IgD-negative memory B cell (primary cell): ENCODE results near the gene TARM1. TPM values are rescaled to one million over a fixed set of nuclear protein-coding genes. Genes with fewer than 3 reads are reported as not detected.
"Not testable (repeated sequence)": the region's sequence is repeated elsewhere in the genome, so short reads cannot be mapped to it uniquely, and the experiment has no call there.

Experiments
- H3K27ac Mint-ChIP-seq, 3 donors: one replicate each; pipeline ENCODE4 v1.8.0; 2020 to 2022; ENCODE audit warnings: mild to moderate bottlenecking in 3 of 3, mixed read lengths in 3 of 3, moderate library complexity in 1 of 3
- H3K27me3 Mint-ChIP-seq: one replicate; pipeline ENCODE4 v1.8.0; 2021; ENCODE audit warnings: mixed read lengths
- H3K36me3 Mint-ChIP-seq: one replicate; pipeline ENCODE4 v1.8.0; 2020; ENCODE audit warnings: mild to moderate bottlenecking, mixed read lengths
- H3K4me1 Mint-ChIP-seq, 3 donors: one replicate each; pipeline ENCODE4 v1.8.0; 2020 to 2022; ENCODE audit warnings: mixed read lengths in 3 of 3, mild to moderate bottlenecking in 1 of 3
- H3K4me3 Mint-ChIP-seq, 4 donors: one replicate each; pipeline ENCODE4 v1.8.0; 2020 to 2022; ENCODE audit warnings: mild to moderate bottlenecking in 4 of 4, mixed read lengths in 4 of 4, moderate library complexity in 3 of 4
- H3K9me3 Mint-ChIP-seq, 3 donors: one replicate each; pipeline ENCODE4 v1.8.0; 2020 to 2021; ENCODE audit warnings: mixed read lengths in 3 of 3, mild to moderate bottlenecking in 1 of 3
- polyA plus RNA-seq: library from polyadenylated mRNA; unstranded; fragments of 300-500 nt; fragmentation: Illumina TruSeq; gene quantifications from one replicate; pipeline ENCODE4 v1.2.3, GENCODE V29; 2021

The TARM1 gene
- polyA plus RNA-seq, 1 donor from 2014 or later: not detected

DNA sequence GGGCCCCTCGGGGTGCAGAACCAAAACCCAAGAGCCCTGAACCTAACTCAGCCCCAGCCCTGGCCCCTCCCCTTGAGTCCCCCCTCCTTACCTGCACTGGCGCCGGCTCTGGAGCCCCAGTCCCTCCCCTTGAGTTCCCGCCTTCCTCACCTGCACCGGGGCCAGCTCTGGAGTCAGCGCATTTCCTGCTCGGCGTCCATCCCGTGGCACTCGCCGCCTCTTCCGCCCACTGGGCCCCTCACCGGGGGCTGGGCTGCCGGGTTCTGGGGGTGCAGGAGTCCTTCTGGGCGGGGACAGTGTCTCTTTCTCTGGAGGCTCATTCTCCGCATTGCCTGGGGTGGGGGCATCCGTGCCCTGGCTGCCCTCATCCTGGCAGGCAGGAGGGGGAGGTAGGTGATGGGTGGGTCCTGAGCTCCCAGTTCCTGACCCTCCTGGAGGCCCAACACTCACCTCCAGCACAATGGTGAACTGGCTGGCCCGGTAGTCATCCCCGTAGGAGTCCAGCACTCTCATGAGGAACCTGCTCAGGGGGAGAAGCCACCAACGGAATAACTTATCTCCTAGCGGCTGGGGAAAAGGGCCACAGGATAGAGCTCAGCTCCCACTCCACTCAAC lies 26.8 kb upstream of the TARM1 start:
- no peaks in the 10 kb centered on the region for H3K9me3 Mint-ChIP-seq
- peaks cover 0 to 10% (median 7%) of the 10 kb centered on the region in 3 donors for H3K4me1 Mint-ChIP-seq
- H3K4me3 Mint-ChIP-seq: peak overlapping the region in 1 of 4 donors; percentile 23
- no peaks in the 10 kb centered on the region for H3K27me3 Mint-ChIP-seq
- peaks cover 6% of the 10 kb centered on the region for H3K36me3 Mint-ChIP-seq
- H3K27ac Mint-ChIP-seq: peak overlapping the region in 1 of 3 donors; percentile 35

DNA sequence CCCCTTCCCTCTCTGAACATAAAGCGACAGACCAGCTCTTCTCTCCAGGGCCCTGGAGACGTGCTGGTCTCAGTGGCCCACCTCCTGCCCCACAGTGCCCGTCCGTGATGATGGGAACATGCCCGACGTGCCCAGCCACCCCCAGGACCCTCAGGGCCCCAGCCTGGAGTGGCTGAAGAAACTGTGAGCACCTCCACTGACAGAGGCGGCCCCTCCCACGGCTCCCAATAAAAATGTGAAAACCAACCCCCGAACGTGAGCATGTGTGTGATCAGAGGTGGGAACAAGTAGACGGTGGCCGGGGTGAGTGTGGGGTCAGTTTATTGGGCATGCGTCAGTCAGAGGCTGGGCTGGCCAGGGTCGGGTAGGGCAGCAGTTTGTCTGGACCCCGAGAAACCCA lies 25.6 kb upstream of the TARM1 start:
- Mint-ChIP-seq H3K27ac (peak overlapping the region in 2 of 3 donors; percentile 43 to 77), H3K4me3 (peak overlapping the region in 1 of 4 donors; percentile 78), H3K4me1 (peaks cover 5 to 15% (median 11%) of the 10 kb centered on the region in 3 donors), H3K36me3 (peaks cover 6% of the 10 kb centered on the region), H3K27me3 (peaks cover 3% of the 10 kb centered on the region), H3K9me3 (no peaks in the 10 kb centered on the region)

DNA sequence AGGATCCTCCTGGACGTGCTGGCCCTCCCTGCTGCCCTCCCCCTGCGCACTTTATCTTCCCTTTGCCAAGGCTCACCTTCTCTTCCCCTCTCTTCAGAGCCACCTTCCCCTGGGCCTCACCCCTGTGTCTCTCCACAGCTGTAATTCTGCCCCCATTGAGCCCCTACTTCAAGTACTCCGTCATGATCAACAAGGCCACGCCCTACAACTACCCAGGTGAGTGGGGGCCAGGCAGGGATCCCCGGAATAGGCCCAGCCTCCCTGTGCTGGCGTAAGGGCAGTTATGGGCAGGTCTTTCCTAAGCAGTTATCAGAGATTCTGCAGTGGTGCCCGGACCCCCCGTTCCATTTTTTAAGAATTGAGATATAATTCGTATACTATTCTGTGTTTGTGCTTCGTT lies 24.6 kb upstream of the TARM1 start:
- peak overlapping the region in 1 of 3 donors; percentile 31 for H3K27ac Mint-ChIP-seq
- H3K9me3 Mint-ChIP-seq: no peaks in the 10 kb centered on the region

DNA sequence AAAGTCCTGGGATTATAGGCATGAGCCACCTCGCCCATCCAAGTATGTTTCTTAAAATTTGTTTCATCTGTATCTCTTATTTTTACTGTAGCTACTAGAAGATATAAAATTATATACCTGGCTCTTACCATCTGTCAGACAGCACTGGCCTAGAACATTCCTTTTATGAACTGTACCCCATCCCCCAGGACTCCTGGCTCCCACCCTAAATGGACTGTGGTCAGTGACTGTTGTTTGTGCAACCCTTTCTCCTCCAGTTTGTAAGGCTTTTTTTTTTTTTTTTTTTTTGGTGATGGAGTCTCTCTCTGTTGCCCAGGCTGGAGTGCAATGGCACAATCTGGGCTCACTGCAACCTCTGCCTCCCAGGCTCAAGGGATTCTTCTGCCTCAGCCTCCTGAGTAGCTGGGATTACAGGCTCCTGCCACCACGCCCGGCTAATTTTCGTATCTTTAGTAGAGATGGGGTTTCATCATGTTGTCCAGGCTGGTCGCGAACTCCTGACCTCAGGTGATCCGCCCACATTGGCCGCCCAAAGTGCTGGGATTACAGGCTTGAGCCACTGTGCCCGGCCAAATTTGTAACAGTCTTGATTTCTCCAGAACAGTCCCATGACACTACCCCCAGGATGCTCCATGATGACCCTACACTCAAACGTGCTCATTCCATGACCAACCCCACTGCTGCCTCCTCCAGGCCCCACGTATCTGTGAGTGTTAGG lies 24.0 kb upstream of the TARM1 start:
- H3K4me1 Mint-ChIP-seq: peaks cover 9 to 14% (median 11%) of the 10 kb centered on the region in 3 donors
- H3K9me3 Mint-ChIP-seq: no peaks in the 10 kb centered on the region
- H3K36me3 Mint-ChIP-seq: peaks cover 4% of the 10 kb centered on the region
- peak overlapping the region in 2 of 3 donors; percentile 21 to 31 for H3K27ac Mint-ChIP-seq
- H3K27me3 Mint-ChIP-seq: peaks cover 3% of the 10 kb centered on the region
- peak overlapping the region in 3 of 4 donors; percentile 37 to 82 (median 78) for H3K4me3 Mint-ChIP-seq

More for the DNA sequence above, 24.6 kb upstream of the TARM1 start:
- H3K27me3 Mint-ChIP-seq: peaks cover 3% of the 10 kb centered on the region
- H3K4me1 Mint-ChIP-seq: peaks cover 9 to 14% (median 11%) of the 10 kb centered on the region in 3 donors
- peaks cover 4% of the 10 kb centered on the region for H3K36me3 Mint-ChIP-seq
- peak overlapping the region in 1 of 4 donors; percentile 78 for H3K4me3 Mint-ChIP-seq

DNA sequence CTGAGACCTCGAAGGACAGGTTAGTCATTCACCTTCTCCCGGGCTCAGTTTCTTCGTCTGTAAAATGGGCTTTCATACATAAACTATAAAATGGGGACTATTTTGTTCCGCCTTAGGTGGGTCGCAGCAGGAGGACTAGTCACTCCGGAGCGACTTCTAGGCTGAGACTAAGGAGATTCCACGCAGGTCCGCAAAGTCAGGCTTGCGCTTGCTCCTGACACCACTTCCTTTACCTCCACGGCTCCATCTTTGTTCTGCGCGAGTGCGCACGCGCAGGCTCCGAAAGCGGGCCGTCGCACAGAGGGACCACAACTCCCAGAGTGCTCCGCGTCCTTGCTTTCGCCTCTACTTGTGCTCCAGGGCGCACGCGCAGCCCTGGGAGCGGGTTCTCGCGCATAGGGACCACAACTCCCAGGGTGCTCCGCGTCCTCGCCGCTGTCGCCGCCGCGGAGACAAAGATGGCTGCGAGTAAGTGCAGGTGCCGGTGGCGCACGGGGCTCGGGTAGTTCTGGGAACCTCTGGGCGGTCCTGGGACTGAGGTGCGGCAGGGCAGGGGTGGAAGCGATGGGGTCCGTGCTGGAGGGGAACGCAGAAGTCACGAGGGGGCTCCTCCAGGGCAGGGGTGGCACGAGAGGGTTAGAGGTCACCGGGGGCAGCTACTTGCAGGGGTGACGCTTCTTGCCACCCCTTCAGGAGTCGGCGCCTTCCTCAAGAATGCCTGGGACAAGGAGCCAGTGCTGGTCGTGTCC lies 21.4 kb upstream of the TARM1 start, which contains the start of gene NDUFA3:
Gene NDUFA3, plus strand, starts transcription at position 435 of the 749 bp plus-strand sequence. Its CDS starts 24 bp downstream, at position 459.
- Mint-ChIP-seq H3K27ac (peak within 1 kb of the TSS; percentile 46 to 96 (median 95)), H3K36me3 (peaks cover 4% of the 10 kb centered on the region), H3K4me1 (peaks cover 9 to 14% (median 9%) of the 10 kb centered on the region in 3 donors), H3K27me3 (peaks cover 5% of the 10 kb centered on the region), H3K4me3 (peak within 1 kb of the TSS; percentile 78 to 99 (median 98)), H3K9me3 (no peaks in the 10 kb centered on the region)

DNA sequence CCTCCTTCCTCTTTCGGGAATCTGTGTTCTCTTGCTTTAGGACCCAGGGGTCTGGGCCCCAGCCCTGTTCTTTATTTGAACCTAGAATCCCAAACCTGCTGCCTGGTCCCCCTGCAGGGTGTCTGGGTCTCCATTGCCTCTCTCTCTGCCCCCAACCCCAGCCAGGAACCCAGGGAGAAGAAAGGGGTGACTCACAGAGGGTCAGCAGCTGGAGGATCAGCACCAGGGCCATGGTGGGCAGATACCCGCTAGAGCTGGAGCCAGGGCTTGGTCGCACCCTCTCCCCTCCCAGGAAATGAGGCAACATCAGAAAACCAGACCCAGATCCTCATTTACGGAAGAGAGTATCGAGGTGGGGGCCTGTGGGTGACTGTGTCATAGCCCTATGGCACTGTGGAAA lies 19.4 kb upstream of the TARM1 start, which contains the start of gene OSCAR:
Gene OSCAR, minus strand, starts transcription at position 243 of the 400 bp plus-strand sequence. Its CDS starts 11 bp downstream, at position 232.
- Mint-ChIP-seq H3K4me1 (peaks cover 9 to 17% (median 14%) of the 10 kb centered on the region in 3 donors), H3K36me3 (no peaks in the 10 kb centered on the region), H3K9me3 (no peaks in the 10 kb centered on the region), H3K27ac (peak within 1 kb of the TSS; percentile 9 to 77 (median 46)), H3K27me3 (peaks cover 11% of the 10 kb centered on the region), H3K4me3 (peak within 1 kb of the TSS in 3 of 4 donors; percentile 75 to 88 (median 83))

DNA sequence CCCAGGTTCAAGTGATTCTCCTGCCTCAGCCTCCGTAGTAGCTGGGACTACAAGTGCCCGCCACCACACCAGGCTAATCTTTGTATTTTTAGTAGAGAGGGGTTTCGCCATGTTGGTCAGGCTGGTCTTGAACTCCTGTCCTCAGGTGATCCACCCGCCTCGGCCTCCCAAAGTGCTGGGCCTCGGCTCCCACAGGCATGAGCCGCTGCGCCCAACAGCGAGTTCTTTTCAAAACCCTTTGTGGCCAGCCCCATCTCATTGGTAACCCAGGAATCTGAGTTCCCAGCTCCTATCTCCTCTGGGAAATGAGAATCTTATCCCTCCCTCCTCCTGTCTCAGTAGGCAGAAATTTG lies 18.7 kb upstream of the TARM1 start:
- Mint-ChIP-seq H3K27me3 (peaks cover 13% of the 10 kb centered on the region), H3K27ac (peak overlapping the region in 1 of 3 donors; percentile 46), H3K4me1 (peaks cover 9 to 17% (median 14%) of the 10 kb centered on the region in 3 donors)
- H3K9me3 Mint-ChIP-seq, H3K4me3 Mint-ChIP-seq, H3K36me3 Mint-ChIP-seq: not testable (repeated sequence)

DNA sequence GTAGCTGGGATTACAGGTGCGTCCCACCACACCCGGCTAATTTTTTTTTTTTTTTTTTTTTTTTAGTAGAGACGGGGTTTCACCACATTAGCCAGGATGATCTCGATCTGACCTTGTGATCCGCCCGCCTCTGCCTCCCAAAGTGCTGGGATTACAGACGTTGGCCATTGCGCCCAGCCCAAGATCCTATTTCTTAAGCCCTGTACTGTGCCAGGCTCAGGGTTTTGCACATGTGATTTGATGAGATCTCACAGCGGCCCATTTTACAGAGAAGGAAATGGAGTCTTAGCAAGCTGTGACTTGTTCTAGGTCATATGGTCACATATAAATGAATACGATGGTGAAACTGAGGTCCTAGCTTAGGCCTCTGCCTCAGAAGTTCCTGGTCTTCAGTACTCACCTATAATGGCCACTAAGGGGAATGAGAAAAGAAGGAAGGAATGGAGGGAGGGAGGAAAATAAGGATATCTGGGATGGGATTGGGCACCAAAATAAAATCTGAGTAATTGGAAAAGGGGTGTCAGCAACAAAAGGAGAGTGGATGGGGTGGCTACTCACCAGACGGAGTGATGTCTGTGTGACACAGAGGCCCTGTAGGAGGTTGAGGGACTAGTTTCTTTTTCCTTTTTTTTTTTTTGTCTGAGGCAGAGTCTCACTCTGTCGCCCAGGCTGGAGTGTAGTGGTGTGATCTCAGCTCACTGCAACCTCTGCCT lies 18.2 kb upstream of the TARM1 start:
- H3K27me3 Mint-ChIP-seq: peaks cover 18% of the 10 kb centered on the region
- no peak overlapping the region for H3K27ac Mint-ChIP-seq
- peaks cover 0 to 2% (median under 1%) of the 10 kb centered on the region in 3 donors for H3K9me3 Mint-ChIP-seq
- peak overlapping the region in 1 of 4 donors; percentile 6 for H3K4me3 Mint-ChIP-seq
- H3K4me1 Mint-ChIP-seq: peaks cover 11 to 15% (median 14%) of the 10 kb centered on the region in 3 donors
- H3K36me3 Mint-ChIP-seq: no peaks in the 10 kb centered on the region

DNA sequence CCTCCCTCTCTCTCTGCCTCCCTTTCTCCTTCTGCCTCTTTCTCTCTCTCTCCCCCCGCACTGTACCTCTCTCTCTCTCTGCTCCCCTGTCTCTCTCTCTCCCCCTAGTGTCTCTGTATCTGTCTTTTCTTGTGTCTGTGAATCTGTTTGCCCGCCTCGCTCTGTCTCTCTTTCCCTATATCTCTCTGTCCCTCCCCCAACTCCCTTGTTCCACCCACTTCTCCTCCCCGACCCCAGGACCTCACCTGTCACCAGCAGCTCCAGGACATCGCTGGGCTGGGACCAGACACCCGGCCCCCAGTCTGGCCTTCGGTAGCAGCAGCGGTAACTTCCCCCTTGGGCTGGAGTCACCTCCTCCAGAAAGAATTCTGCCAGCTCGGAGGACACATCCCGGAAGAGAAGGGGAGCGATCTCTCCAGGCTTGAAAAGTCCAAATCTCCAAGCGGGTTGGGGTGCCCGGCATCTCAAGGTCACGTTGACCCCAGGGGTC lies 15.5 kb upstream of the TARM1 start:
- Mint-ChIP-seq H3K36me3 (no peaks in the 10 kb centered on the region), H3K4me3 (peak overlapping the region in 3 of 4 donors; percentile 28 to 57 (median 48)), H3K27ac (no peak overlapping the region), H3K27me3 (peaks cover 22% of the 10 kb centered on the region), H3K4me1 (peaks cover 5 to 8% (median 7%) of the 10 kb centered on the region in 3 donors), H3K9me3 (peaks cover 0 to 6% (median 2%) of the 10 kb centered on the region in 3 donors)

DNA sequence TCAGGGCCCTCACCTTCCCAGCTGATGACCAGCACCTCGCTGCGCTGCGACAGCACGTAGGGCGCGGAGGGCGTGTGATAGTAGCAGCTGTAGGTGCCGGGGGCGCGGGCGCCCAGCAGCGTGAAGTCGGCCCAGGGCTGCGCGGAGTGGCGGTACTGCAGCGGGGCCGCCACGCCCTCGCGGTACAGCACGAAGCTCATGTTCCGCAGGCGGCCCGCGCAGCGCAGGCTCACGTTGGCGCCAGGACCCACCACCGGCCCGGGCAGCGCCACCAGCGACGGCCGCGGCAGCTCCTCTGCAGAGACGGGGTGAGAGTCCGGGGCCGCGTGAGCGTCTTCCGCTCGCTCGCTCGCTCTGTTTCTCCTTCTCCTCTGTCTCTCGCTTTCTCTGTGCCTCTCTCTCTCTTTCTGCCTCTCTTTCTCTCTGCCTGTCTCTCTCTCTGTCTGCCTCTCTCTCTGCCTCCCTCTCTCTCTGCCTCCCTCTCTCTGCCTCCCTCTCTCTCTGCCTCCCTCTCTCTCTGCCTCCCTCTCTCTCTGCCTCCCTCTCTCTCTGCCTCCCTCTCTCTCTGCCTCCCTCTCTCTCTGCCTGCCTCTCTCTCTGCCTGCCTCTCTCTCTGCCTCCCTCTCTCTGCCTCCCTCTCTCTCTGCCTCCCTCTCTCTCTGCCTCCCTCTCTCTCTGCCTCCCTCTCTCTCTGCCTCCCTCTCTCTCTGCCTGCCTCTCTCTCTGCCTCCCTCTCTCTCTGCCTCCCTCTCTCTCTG lies 14.9 kb upstream of the TARM1 start:
- Mint-ChIP-seq H3K27me3 (peaks cover 22% of the 10 kb centered on the region), H3K4me3 (peak overlapping the region in 3 of 4 donors; percentile 21 to 86 (median 74)), H3K27ac (peak overlapping the region in 1 of 3 donors; percentile 77)
- H3K36me3 Mint-ChIP-seq, H3K9me3 Mint-ChIP-seq, H3K4me1 Mint-ChIP-seq: not testable (repeated sequence)

DNA sequence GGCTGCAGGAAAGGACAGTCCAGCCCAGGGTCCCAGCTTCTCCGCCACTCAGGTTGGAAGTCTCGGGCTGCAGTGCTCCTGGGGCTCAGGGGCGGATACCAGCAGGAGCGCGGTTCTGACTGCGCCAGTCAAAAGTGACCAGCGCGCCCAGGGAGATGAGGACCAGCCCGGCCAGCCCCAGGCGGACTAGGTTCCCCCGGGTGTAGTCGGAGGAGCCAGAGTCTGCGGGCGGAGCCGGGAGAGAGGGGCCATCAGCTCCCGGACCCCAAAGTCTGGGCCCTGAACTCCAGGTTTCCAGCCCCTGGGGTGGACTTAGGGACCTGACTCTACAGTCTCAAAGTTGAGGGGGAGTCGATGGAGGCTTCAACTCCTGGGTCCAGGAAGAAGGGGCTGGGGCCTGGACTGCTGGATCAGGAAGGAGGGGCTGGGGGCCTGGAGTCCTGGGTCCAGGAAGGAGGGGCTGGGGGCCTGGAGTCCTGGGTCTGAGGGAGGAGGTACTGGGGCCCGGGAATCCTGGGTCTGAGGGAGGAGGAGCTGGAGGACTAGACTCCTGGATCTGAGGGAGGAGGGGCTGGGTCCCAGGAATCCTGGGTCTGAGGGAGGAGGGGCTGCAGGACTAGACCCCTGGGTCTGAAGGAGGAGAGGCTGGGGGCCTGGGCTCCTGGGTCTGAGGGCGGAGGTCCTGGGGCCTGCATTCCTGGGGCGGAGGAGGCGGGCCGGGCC lies 14.1 kb upstream of the TARM1 start:
- peaks cover 0 to 6% (median 2%) of the 10 kb centered on the region in 3 donors for H3K9me3 Mint-ChIP-seq
- H3K27ac Mint-ChIP-seq: no peak overlapping the region
- peaks cover 22% of the 10 kb centered on the region for H3K27me3 Mint-ChIP-seq
- H3K4me3 Mint-ChIP-seq: peak overlapping the region in 2 of 4 donors; percentile 16 to 60
- no peaks in the 10 kb centered on the region for H3K36me3 Mint-ChIP-seq
- H3K4me1 Mint-ChIP-seq: peaks cover 4 to 7% (median 5%) of the 10 kb centered on the region in 3 donors

DNA sequence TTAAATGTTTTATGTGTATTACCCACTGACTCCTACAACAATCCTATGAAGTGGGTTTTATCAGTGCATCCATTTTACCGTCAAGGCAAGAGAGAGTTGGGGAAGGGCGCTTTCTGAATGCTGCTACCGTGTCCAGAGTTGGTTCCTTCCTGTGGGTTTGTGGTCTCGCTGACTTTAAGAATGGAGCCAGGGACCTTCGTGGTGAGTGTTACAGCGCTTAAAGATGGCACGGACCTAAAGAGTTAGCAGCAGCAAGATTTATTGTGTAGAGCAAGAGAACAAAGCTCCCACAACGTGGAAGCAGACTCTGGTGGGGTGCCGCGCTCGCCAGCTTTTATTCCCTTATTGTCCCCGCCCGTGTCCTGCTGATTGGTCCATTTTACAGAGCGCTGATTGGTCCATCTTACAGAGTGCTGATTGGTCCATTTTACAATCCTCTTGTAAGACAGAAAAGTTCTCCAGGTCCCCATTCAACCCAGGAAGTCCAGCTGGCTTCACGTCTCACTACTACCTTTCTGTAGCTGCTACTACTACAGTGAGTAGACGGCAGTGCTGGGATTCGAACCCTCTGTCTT lies 13.3 kb upstream of the TARM1 start:
- H3K27ac Mint-ChIP-seq: peak overlapping the region in 2 of 3 donors; percentile 43 to 53
- H3K4me3 Mint-ChIP-seq: peak overlapping the region in 1 of 4 donors; percentile 70
- H3K4me1 Mint-ChIP-seq: peaks cover 4 to 7% (median 5%) of the 10 kb centered on the region in 3 donors
- peaks cover 0 to 6% (median 2%) of the 10 kb centered on the region in 3 donors for H3K9me3 Mint-ChIP-seq
- peaks cover 22% of the 10 kb centered on the region for H3K27me3 Mint-ChIP-seq
- H3K36me3 Mint-ChIP-seq: no peaks in the 10 kb centered on the region

DNA sequence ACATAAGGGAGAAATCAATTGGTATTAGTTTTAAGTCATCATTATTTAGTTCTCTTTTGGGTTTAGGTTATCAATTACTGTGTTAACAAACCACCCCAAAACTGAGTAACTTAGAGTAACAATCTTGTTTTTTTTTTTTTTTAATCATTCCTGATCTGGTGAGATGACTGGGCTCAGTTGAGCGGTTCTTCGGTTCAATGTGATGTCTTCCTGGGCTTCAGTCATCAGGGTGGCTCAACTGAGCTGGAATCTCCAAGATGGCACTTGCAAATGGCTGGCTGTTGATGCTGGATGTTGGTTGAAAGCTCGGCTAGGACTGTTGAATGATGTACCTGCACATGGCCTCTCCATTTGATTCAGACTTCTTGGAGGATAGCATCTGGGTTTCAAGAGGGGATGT lies 3.2 kb upstream of the TARM1 start:
- peaks cover 2% of the 10 kb centered on the region for H3K27me3 Mint-ChIP-seq
- H3K9me3 Mint-ChIP-seq: peaks cover 3 to 7% (median 3%) of the 10 kb centered on the region in 3 donors
- H3K4me3 Mint-ChIP-seq: no peak overlapping the region
- H3K36me3 Mint-ChIP-seq: no peaks in the 10 kb centered on the region
- no peaks in the 10 kb centered on the region for H3K4me1 Mint-ChIP-seq
- no peak overlapping the region for H3K27ac Mint-ChIP-seq
